ENCODE measurements around the gene HTRA3. TPM values are rescaled to one million over a fixed set of nuclear protein-coding genes. Genes with fewer than 3 reads are reported as not detected.

The HTRA3 gene
- total RNA-seq, 5 donors from 2014 or later (not counting 1 experiment from before 2014, with no cell fraction given): 0.13 to 0.26 TPM; not detected in 3

GRCh38 chr4:8224267-8224974 lies 45.1 kb upstream of the HTRA3 start:
- ATAC-seq (replicated peaks in 1 of 4): no peak
- Histone ChIP-seq H3K4me1 (ENCODE audit: control insufficient read depth in 1 of 2, extremely low read depth in 1 of 2, insufficient read depth in 2 of 2, low read length in 2 of 2) (peaks cover 23 to 62% of the 10 kb centered on the region in 2 experiments), H3K36me3 (ENCODE audit: control insufficient read depth in 2 of 2, extremely low read depth in 1 of 2, insufficient read depth in 1 of 2, low read length in 1 of 2) (peaks cover 2 to 26% of the 10 kb centered on the region in 2 donors), H3K9me3 (no peaks in the 10 kb centered on the region), H3K27ac (ENCODE audit: low read length) (no peak overlapping the region), H3K4me3 (ENCODE audit: control insufficient read depth in 1 of 2, extremely low read depth in 1 of 2, low read length in 1 of 2) (no peak overlapping the region), H3K27me3 (replicated peaks in 1 of 2; ENCODE audit: control insufficient read depth in 2 of 2, extremely low read depth in 1 of 2, insufficient read depth in 2 of 2, low read length in 1 of 2) (no peaks in the 10 kb centered on the region)
- no peak for DNase-seq
- peaks cover 46 to 63% (median 63%) of the 10 kb centered on the region in 3 donors for H3K4me1 Mint-ChIP-seq
- H3K9me3 Mint-ChIP-seq: no peaks in the 10 kb centered on the region
- H3K27ac Mint-ChIP-seq: peak overlapping the region in 1 of 2 donors; percentile 23
- peaks cover 48% of the 10 kb centered on the region for H3K36me3 Mint-ChIP-seq
- POLR2A ChIA-PET: no interaction called here
- 81% methylated on average over 9 of the region's 12 CpGs for WGBS (ENCODE audit: insufficient coverage)
- peak overlapping the region in 1 of 3 donors; percentile 54 for H3K4me3 Mint-ChIP-seq
- CTCF ChIA-PET: no interaction called here
- no peaks in the 10 kb centered on the region for H3K27me3 Mint-ChIP-seq

GRCh38 chr4:8224975-8225625 lies 44.5 kb upstream of the HTRA3 start:
- DNase-seq (peak in 2 of 35 experiments; percentile 25 to 35), ATAC-seq (replicated peaks in 1 of 4) (no peak)
- H3K27me3 ChIP-seq (replicated peaks in 1 of 2; ENCODE audit: control insufficient read depth in 2 of 2, extremely low read depth in 1 of 2, insufficient read depth in 2 of 2, low read length in 1 of 2): no peaks in the 10 kb centered on the region
- no peaks in the 10 kb centered on the region for H3K27me3 Mint-ChIP-seq
- H3K36me3 ChIP-seq (ENCODE audit: control insufficient read depth in 2 of 2, extremely low read depth in 1 of 2, insufficient read depth in 1 of 2, low read length in 1 of 2): peaks cover 2 to 22% of the 10 kb centered on the region in 2 donors
- CTCF ChIA-PET: no interaction called here
- H3K4me3 Mint-ChIP-seq: peak overlapping the region in 1 of 3 donors; percentile 54
- POLR2A ChIA-PET: no interaction called here
- peaks cover 41% of the 10 kb centered on the region for H3K36me3 Mint-ChIP-seq
- no peaks in the 10 kb centered on the region for H3K9me3 ChIP-seq
- peaks cover 50 to 63% (median 62%) of the 10 kb centered on the region in 3 donors for H3K4me1 Mint-ChIP-seq
- H3K27ac Mint-ChIP-seq: no peak overlapping the region
- H3K9me3 Mint-ChIP-seq: no peaks in the 10 kb centered on the region
- H3K4me1 ChIP-seq (ENCODE audit: control insufficient read depth in 1 of 2, extremely low read depth in 1 of 2, insufficient read depth in 2 of 2, low read length in 2 of 2): peaks cover 25 to 65% of the 10 kb centered on the region in 2 experiments
- no peak overlapping the region for H3K27ac ChIP-seq (ENCODE audit: low read length)
- H3K4me3 ChIP-seq (ENCODE audit: control insufficient read depth in 1 of 2, extremely low read depth in 1 of 2, low read length in 1 of 2): peak overlapping the region in 1 of 2 donors; percentile 11
- WGBS (ENCODE audit: insufficient coverage): 55% methylated on average over 8 of the region's 12 CpGs

GRCh38 chr4:8225706-8226443 lies 43.7 kb upstream of the HTRA3 start:
- ChIA-PET CTCF (no interaction called here), POLR2A (interaction anchor here in 1 of 2 donors (0.8 kb wide), 1 partner anchor 22 kb away, joined by 3 read pairs; no protein-coding TSS in a partner anchor)
- no peaks in the 10 kb centered on the region for H3K27me3 Mint-ChIP-seq
- peaks cover 0 to 19% of the 10 kb centered on the region in 2 donors for H3K36me3 ChIP-seq (ENCODE audit: control insufficient read depth in 2 of 2, extremely low read depth in 1 of 2, insufficient read depth in 1 of 2, low read length in 1 of 2)
- DNase-seq (no peak), ATAC-seq (replicated peaks in 1 of 4) (no peak)
- H3K9me3 Mint-ChIP-seq: no peaks in the 10 kb centered on the region
- H3K4me3 Mint-ChIP-seq: peak overlapping the region in 1 of 3 donors; percentile 54
- peaks cover 57 to 60% (median 58%) of the 10 kb centered on the region in 3 donors for H3K4me1 Mint-ChIP-seq
- peaks cover 35% of the 10 kb centered on the region for H3K36me3 Mint-ChIP-seq
- no peak overlapping the region for H3K4me3 ChIP-seq (ENCODE audit: control insufficient read depth in 1 of 2, extremely low read depth in 1 of 2, low read length in 1 of 2)
- no peak overlapping the region for H3K27ac ChIP-seq (ENCODE audit: low read length)
- no peaks in the 10 kb centered on the region for H3K27me3 ChIP-seq (replicated peaks in 1 of 2; ENCODE audit: control insufficient read depth in 2 of 2, extremely low read depth in 1 of 2, insufficient read depth in 2 of 2, low read length in 1 of 2)
- H3K4me1 ChIP-seq (ENCODE audit: control insufficient read depth in 1 of 2, extremely low read depth in 1 of 2, insufficient read depth in 2 of 2, low read length in 2 of 2): peaks cover 25 to 65% of the 10 kb centered on the region in 2 experiments
- H3K27ac Mint-ChIP-seq: no peak overlapping the region
- H3K9me3 ChIP-seq: no peaks in the 10 kb centered on the region
- 98% methylated on average over 7 of the region's 10 CpGs for WGBS (ENCODE audit: insufficient coverage)

GRCh38 chr4:8227201-8227770 lies 42.3 kb upstream of the HTRA3 start:
- ChIA-PET CTCF (interaction anchor here in 1 of 2 donors (1.2 kb wide), 1 partner anchor 11 kb away, joined by 3 read pairs; no protein-coding TSS in a partner anchor), POLR2A (no interaction called here)
- H3K27ac Mint-ChIP-seq: no peak overlapping the region
- H3K4me3 Mint-ChIP-seq: peak overlapping the region in 1 of 3 donors; percentile 22
- peaks cover 47 to 51% (median 49%) of the 10 kb centered on the region in 3 donors for H3K4me1 Mint-ChIP-seq
- no peaks in the 10 kb centered on the region for H3K27me3 Mint-ChIP-seq
- H3K9me3 Mint-ChIP-seq: no peaks in the 10 kb centered on the region
- Histone ChIP-seq H3K9me3 (no peaks in the 10 kb centered on the region), H3K36me3 (ENCODE audit: control insufficient read depth in 2 of 2, extremely low read depth in 1 of 2, insufficient read depth in 1 of 2, low read length in 1 of 2) (peaks cover 0 to 19% of the 10 kb centered on the region in 2 donors), H3K4me1 (ENCODE audit: control insufficient read depth in 1 of 2, extremely low read depth in 1 of 2, insufficient read depth in 2 of 2, low read length in 2 of 2) (peaks cover 24 to 61% of the 10 kb centered on the region in 2 experiments), H3K4me3 (ENCODE audit: control insufficient read depth in 1 of 2, extremely low read depth in 1 of 2, low read length in 1 of 2) (no peak overlapping the region), H3K27me3 (replicated peaks in 1 of 2; ENCODE audit: control insufficient read depth in 2 of 2, extremely low read depth in 1 of 2, insufficient read depth in 2 of 2, low read length in 1 of 2) (no peaks in the 10 kb centered on the region), H3K27ac (ENCODE audit: low read length) (no peak overlapping the region)
- ATAC-seq (replicated peaks in 1 of 4) (no peak), DNase-seq (no peak)
- 75% methylated on average over 31 of the region's 31 CpGs for WGBS (ENCODE audit: insufficient coverage)
- H3K36me3 Mint-ChIP-seq: peaks cover 28% of the 10 kb centered on the region

- peaks cover 24 to 61% of the 10 kb centered on the region in 2 experiments for H3K4me1 ChIP-seq (ENCODE audit: control insufficient read depth in 1 of 2, extremely low read depth in 1 of 2, insufficient read depth in 2 of 2, low read length in 2 of 2)
- no peaks in the 10 kb centered on the region for H3K27me3 ChIP-seq (replicated peaks in 1 of 2; ENCODE audit: control insufficient read depth in 2 of 2, extremely low read depth in 1 of 2, insufficient read depth in 2 of 2, low read length in 1 of 2)
- H3K9me3 ChIP-seq: no peaks in the 10 kb centered on the region
- ATAC-seq (replicated peaks in 1 of 4): no peak
- WGBS (ENCODE audit: insufficient coverage): 90% methylated on average over 27 of the region's 27 CpGs
- Mint-ChIP-seq H3K27ac (no peak overlapping the region), H3K9me3 (no peaks in the 10 kb centered on the region), H3K36me3 (peaks cover 27% of the 10 kb centered on the region), H3K27me3 (no peaks in the 10 kb centered on the region), H3K4me1 (peaks cover 44 to 48% (median 46%) of the 10 kb centered on the region in 3 donors), H3K4me3 (peak overlapping the region in 1 of 3 donors; percentile 75)
- no peak for DNase-seq
- peak overlapping the region; percentile 79 for H3K27ac ChIP-seq (ENCODE audit: low read length)
- peaks cover 0 to 18% of the 10 kb centered on the region in 2 donors for H3K36me3 ChIP-seq (ENCODE audit: control insufficient read depth in 2 of 2, extremely low read depth in 1 of 2, insufficient read depth in 1 of 2, low read length in 1 of 2)
- POLR2A ChIA-PET: no interaction called here
- CTCF ChIA-PET: interaction anchor here in 1 of 2 donors (1.2 kb wide), 1 partner anchor 10 kb away, joined by 3 read pairs; no protein-coding TSS in a partner anchor
- peak overlapping the region; percentile 19 to 53 for H3K4me3 ChIP-seq (ENCODE audit: control insufficient read depth in 1 of 2, extremely low read depth in 1 of 2, low read length in 1 of 2)
Measured at GRCh38 chr4:8227771-8228318, 41.7 kb upstream of the HTRA3 start.

Measured in T-cell (primary cell).